Parathyroid adenoma (tissue), 2 donors: ENCODE results near the gene PLP2.

Experiments used
- H2AFZ ChIP-seq: fragments of 300-600 bp; sonication (generic); one replicate; pipeline ENCODE4 v1.7.0; 2017; ENCODE audit warnings: antibody characterized with exemption, mild to moderate bottlenecking
- H3K27ac ChIP-seq: fragments of 300-600 bp; sonication (generic); one replicate; pipeline ENCODE4 v1.7.0; 2017
- H3K27me3 ChIP-seq: fragments of 300-600 bp; sonication (generic); one replicate; pipeline ENCODE4 v1.7.0; 2017; ENCODE audit warnings: low read length; ENCODE audit not compliant: control insufficient read depth, insufficient read depth
- H3K36me3 ChIP-seq: fragments of 300-600 bp; sonication (generic); one replicate; pipeline ENCODE4 v1.7.0; 2017; ENCODE audit warnings: low read length; ENCODE audit not compliant: control insufficient read depth, insufficient read depth
- H3K4me1 ChIP-seq: fragments of 300-600 bp; sonication (generic); one replicate; pipeline ENCODE4 v1.7.0; 2017; ENCODE audit warnings: control low read depth
- H3K4me2 ChIP-seq: fragments of 300-600 bp; sonication (generic); one replicate; pipeline ENCODE4 v1.7.0; 2017; ENCODE audit warnings: low read length
- H3K4me3 ChIP-seq: fragments of 300-600 bp; sonication (generic); one replicate; pipeline ENCODE4 v1.7.0; 2017; ENCODE audit warnings: low read depth, low read length
- H3K79me2 ChIP-seq: fragments of 300-600 bp; sonication (generic); one replicate; pipeline ENCODE4 v1.7.0; 2017; ENCODE audit warnings: control low read depth
- H3K9ac ChIP-seq: fragments of 300-600 bp; sonication (generic); one replicate; pipeline ENCODE4 v1.7.0; 2017; ENCODE audit warnings: mild to moderate bottlenecking
- H3K9me3 ChIP-seq: fragments of 300-600 bp; sonication (generic); one replicate; pipeline ENCODE4 v1.7.0; 2017; ENCODE audit warnings: low read length; ENCODE audit not compliant: control insufficient read depth
- TF ChIP-seq, protein P1 (sequence below): fragments of 300-600 bp; sonication (generic); IDR thresholded peaks from one replicate; pipeline ENCODE4 v1.7.0; 2017; ENCODE audit warnings: antibody characterized with exemption, mild to moderate bottlenecking
- donor health status: primary hyperparathyroidism.

The PLP2 gene

DNA sequence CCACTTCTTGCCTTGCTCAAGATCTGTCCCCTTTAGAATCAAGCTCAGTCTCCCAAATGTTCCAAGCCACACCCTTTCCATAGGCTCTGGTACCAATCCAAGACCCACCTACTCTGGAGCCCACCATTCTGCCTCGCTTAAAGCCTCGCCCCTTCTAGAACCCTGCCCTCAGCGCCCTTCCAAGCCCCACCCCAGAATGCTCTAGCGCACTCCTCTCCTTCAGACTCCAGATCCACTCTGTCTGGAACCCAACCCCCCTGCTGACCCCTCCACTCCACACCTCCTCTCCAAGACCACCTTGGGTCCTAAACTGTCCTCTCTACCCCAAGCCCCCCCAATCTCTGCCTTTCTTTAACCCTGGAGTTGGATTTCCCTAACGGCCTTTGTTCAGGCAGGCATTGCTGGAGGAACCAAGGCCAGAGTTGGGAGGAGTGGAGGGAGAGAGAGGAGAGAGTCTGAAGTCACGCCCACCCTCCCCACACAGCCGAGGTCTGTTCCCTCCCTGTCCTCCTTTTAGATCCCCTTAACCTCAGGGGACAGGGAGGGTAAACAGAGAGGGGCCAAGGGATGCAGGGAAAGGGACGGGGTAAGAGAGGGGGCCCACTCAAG is 16.9 kb downstream of the PLP2 start:
- Histone ChIP-seq H3K9me3 (no peaks in the 10 kb centered on the region), H3K36me3 (no peaks in the 10 kb centered on the region), H3K4me3 (no peak overlapping the region), H3K4me2 (no peak overlapping the region), H3K79me2 (no peaks in the 10 kb centered on the region), H3K27me3 (no peaks in the 10 kb centered on the region), H3K4me1 (no peaks in the 10 kb centered on the region), H3K27ac (no peak overlapping the region), H2AFZ (no peak overlapping the region), H3K9ac (no peak overlapping the region)
- TF ChIP-seq, protein P1, sequence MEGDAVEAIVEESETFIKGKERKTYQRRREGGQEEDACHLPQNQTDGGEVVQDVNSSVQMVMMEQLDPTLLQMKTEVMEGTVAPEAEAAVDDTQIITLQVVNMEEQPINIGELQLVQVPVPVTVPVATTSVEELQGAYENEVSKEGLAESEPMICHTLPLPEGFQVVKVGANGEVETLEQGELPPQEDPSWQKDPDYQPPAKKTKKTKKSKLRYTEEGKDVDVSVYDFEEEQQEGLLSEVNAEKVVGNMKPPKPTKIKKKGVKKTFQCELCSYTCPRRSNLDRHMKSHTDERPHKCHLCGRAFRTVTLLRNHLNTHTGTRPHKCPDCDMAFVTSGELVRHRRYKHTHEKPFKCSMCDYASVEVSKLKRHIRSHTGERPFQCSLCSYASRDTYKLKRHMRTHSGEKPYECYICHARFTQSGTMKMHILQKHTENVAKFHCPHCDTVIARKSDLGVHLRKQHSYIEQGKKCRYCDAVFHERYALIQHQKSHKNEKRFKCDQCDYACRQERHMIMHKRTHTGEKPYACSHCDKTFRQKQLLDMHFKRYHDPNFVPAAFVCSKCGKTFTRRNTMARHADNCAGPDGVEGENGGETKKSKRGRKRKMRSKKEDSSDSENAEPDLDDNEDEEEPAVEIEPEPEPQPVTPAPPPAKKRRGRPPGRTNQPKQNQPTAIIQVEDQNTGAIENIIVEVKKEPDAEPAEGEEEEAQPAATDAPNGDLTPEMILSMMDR, result no peak

DNA sequence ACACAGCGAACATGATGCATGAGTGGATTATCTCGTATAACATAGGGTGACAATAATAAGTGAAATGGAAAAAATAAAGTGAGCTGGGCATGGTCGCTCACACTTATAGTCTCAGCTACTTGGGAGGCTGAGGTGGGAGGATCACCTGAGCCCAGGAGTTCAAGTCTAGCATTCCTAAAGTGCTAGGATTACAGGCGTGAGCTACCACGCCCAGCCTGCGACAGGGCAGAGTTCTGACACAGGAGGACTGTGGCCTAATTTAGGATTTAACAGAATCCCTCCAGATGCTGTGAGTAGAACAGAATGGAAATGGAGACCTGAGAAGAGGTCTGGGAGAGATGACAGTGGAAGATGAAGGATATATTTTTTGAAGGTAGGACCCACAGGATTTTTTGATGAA is 17.9 kb downstream of the PLP2 start:
- H3K79me2 ChIP-seq, result no peaks in the 10 kb centered on the region
- H3K4me2 ChIP-seq, result no peak overlapping the region
- H3K9ac ChIP-seq, result no peak overlapping the region
- H3K36me3 ChIP-seq, result no peaks in the 10 kb centered on the region
- H3K4me1 ChIP-seq, result no peaks in the 10 kb centered on the region
- H2AFZ ChIP-seq, result no peak overlapping the region
- H3K4me3 ChIP-seq, result no peak overlapping the region
- H3K27ac ChIP-seq, result peak overlapping the region; percentile 78
- H3K27me3 ChIP-seq, result no peaks in the 10 kb centered on the region
- TF ChIP-seq, protein P1, result no peak
- H3K9me3 ChIP-seq, result no peaks in the 10 kb centered on the region

DNA sequence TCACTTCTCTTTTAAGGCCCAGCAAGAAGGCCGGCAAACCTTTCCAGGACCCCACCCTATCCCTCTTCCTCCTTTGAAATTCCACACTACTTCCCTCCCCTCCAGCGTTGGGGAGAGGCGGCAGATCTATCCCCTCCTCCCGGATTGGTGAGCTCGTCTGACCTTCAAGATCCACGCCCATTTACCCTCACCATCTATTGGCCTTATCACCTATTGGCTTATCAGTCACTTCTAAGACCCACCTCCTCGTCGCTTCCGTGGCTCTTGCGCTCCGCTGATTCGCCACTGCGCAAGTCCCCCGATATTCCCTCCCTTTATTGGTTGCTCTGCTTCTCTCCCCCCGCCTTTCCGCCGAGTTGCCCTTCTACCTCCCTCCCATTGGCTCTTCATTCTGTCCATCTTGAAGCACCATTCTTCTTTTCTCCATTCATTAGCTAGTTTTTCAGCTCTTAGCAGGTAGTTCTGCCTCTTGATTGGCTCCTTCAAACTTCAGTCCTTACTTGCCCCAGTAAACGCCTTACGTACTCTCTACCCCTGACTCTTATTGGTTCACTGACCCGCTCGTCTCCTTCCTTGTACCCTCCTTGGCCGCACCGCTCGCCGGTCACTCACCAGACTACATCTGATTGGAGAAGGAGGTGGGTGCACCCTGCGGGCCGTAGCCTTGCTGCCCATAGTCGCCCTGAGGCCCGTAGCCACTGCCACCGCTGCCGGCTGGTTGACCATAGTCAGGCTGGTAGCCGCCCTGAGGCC is 19.3 kb downstream of the PLP2 start:
- TF ChIP-seq, protein P1, result no peak
- Histone ChIP-seq H3K27ac (peak overlapping the region; percentile 80), H3K4me3 (peak overlapping the region; percentile 73), H2AFZ (peak overlapping the region; percentile 72), H3K9ac (no peak overlapping the region), H3K9me3 (no peaks in the 10 kb centered on the region), H3K36me3 (no peaks in the 10 kb centered on the region), H3K4me2 (peak overlapping the region; percentile 71), H3K4me1 (no peaks in the 10 kb centered on the region), H3K79me2 (no peaks in the 10 kb centered on the region), H3K27me3 (no peaks in the 10 kb centered on the region)

GRCh38 chrX:49191574-49192011 is 19.9 kb downstream of the PLP2 start:
- Histone ChIP-seq H2AFZ (peak overlapping the region; percentile 72), H3K36me3 (no peaks in the 10 kb centered on the region), H3K27ac (peak overlapping the region; percentile 80), H3K79me2 (no peaks in the 10 kb centered on the region), H3K9me3 (no peaks in the 10 kb centered on the region), H3K4me2 (peak overlapping the region; percentile 71), H3K9ac (no peak overlapping the region), H3K4me3 (peak overlapping the region; percentile 73), H3K27me3 (no peaks in the 10 kb centered on the region), H3K4me1 (no peaks in the 10 kb centered on the region)
- TF ChIP-seq, protein P1, result no peak
